GM19025 (cell line): Measurements from ENCODE around the gene PHF20.
"Not testable (repeated sequence)": the region's sequence is repeated elsewhere in the genome, so short reads cannot be mapped to it uniquely, and the experiment has no call there.

Experiments
- ATAC-seq: cut with Tn5 transposase; IDR thresholded peaks from one replicate; pipeline ENCODE4 v1.9.1; 2021; ENCODE audit warnings: mild to moderate bottlenecking, low read depth, moderate library complexity; ENCODE audit not compliant: unreplicated experiment

PHF20 gene

GRCh38 chr20:35882427-35883161 lies 110.8 kb downstream of the PHF20 start:
- not testable (repeated sequence) for ATAC-seq

DNA sequence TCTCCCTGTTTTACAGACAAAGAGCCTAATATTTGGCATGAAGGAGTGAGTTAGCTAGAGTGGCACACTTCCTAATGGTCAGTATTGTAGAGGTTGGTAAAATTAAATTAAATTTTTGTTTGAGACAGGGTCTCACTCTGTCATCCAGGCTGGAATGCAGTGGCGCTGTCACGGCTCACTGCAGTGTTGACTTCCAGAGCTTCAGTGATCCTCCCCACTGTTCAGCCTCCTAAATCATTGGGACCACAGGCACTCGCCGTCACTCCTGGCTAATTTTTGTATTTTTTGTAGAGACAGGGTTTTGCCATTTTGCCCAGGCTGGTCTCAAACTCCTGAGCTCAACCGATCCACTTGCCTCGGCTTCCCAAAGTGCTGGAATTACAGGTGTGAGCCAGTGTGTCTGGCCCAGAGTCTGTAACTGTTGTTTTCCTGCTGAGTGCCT lies 111.5 kb downstream of the PHF20 start:
- ATAC-seq: no peak

- ATAC-seq: no peak
These were observed 112.1 kb downstream of the PHF20 start for GRCh38 chr20:35883778-35884540.

DNA sequence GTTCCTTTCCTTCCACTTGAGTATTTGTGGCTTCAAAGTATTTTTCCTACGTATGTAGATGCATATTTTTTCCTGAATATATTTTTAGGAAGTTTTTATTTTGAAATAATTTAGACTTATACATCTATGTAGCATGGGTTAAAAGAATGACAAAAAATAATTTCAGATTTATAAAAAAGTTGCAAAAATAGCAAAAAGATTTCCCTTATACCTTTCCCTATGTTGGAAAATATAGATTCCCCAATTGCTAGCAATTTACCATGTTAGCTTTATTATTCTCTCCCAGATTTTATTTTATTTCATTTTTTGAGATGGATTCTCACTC lies 112.7 kb downstream of the PHF20 start:
- ATAC-seq: no peak

DNA sequence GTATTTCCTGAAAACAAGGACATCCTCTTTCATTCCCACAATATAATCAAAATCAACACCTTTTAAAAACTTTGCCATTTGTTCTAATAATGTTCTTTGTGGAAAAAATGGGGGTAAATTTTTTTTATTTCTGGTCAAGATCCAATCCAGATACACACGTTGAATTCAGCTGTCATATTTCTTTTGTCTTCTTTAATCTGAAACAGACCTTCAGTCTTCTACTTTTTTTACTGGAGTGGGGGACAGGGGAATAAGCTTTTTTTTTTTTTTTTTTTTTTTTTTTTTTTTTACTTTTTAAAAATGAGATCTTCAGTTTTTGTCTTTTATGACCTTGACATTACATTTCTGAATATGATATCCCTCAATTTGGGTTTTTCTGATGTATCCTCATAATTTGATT lies 113.4 kb downstream of the PHF20 start:
- no peak for ATAC-seq

GRCh38 chr20:35886537-35886936 lies 114.7 kb downstream of the PHF20 start:
- no peak for ATAC-seq

- no peak for ATAC-seq
These were observed 115.7 kb downstream of the PHF20 start for GRCh38 chr20:35887393-35888064.

DNA sequence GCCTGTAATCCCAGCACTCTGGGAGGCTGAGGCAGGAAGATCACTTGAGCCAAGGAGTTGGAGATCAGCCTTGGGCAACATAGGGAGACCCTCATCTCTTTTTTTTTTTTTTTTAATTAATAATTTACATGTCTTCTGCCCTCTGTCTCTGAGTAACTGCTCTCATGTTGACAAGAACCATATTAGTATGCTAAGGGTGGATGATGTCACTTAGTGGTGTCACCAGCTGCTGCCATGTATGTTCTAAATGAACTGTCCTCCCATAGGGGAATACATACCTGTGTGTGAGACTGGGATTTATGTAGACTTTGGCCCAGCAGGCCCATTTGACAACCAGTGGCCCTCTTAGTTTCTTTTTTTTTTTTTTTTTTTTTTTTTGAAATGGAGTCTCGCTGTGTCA lies 116.8 kb downstream of the PHF20 start:
- ATAC-seq: no peak

DNA sequence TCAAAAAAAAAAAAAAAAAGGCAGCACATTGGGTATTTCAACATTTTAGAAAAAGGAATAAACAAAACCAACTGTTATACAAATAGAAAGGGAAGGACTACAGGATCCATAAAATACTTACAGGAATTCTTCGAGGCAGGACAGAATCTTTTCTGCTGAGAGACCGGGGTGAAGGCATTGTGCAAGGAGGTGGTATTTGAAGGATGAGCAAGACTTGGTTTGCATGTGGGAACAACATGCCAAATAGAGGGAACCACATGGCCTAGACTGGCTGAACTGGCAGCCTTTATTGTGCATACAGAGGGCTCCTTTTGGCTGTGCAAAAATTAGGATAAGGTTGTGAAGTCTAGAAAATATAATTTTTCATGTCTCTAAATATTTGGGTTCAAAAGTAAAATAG lies 119.6 kb downstream of the PHF20 start:
- ATAC-seq: no peak

GRCh38 chr20:35892871-35893270 lies 121.1 kb downstream of the PHF20 start:
- ATAC-seq: no peak

DNA sequence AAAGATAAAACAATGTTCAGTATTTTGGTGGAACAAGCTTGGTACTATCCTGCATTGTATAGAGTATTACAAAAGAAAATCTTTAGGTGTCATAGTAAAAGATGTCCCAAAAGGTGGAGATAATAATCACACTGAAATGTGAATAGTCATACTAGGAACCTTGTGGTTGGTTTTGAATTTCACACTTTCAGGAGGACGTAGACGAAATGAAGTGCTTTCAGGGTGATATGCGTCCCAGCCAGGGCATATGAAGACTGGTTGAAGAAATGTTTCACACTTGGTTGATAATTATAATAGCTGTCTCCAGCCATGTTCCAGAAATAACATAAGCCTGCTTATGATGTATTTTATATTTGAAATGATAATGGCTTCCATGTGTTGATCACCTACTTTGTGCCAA lies 122.1 kb downstream of the PHF20 start:
- ATAC-seq: peak; percentile 80

- not testable (repeated sequence) for ATAC-seq
These were observed 123.7 kb downstream of the PHF20 start for GRCh38 chr20:35895516-35895915.

GRCh38 chr20:35899064-35899463 lies 127.2 kb downstream of the PHF20 start:
- no peak for ATAC-seq

DNA sequence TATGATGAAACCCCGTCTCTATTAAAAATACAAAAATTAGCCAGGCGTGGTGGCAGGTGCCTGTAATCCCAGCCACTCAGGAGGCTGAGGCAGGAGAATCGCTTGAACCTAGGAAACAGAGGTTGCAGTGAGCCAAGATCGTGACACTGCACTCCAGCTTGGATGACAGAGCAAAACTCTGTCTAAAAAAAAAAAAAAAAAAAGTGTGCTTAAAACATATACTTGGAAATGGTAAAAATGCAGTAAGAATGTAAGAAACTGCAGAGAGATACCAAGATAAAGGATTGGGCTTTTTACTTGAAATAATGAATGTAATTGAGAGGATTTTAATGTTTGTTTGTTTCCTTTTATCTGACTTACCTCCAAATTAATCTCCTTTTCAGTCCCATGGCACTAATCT lies 129.4 kb downstream of the PHF20 start:
- not testable (repeated sequence) for ATAC-seq

DNA sequence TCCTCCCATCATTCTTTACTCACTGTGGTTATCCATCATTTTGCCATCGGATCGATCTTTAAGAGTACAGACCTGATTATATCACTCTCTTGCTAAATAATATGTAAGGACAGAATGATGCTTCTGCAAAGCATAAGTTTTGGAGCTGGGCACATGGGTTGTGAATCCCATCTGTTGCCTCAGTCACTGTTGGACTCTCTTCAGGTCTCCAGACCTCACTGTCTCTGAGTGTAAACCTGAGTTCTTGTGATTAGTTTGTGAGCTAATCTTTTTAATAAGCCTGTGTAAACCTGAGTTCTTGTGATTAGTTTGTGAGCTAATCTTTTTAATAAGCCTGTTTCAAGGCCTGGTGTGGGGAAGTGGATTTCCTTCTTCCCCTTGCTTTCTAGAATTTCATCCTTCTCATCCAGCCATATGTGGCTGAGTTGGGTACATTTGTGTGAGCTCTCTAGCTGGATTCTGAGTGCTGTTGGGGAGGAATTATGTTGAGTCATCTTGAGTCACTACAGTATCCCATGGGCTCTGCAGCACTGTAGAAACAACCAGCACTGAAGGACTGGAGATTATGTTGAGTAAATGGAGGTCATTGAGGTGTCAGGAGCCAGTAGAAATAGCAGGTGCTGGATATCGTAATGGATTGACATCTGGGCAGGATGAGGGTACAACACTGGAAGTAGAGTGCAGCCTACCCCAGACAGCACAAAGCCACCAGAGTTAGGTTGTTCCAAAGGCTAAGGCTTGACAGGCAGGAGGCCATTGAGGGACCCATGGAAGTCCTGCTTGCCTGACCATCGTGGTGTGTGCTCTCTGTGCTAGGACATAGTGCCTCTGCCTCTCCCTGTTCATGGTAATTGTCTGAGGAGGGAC lies 130.1 kb downstream of the PHF20 start:
- ATAC-seq: no peak

DNA sequence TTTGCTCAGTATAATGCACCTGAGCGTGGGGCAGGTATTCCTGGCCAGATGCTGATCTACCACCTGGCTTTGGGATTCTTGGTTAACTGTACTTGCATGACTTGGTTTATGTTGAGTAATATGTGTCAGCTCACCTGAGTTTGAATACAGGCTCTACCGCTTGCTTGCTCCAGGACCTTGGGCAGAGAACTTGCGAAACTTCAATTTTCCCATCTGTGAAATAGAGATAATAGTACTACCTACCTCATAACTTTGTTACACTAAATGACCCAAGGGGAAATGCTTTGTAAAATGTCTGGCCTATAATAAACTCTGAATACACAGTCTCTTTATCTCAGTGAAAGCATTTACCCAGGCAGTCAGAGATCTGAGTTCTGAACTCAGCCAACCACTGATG lies 130.7 kb downstream of the PHF20 start:
- ATAC-seq: no peak

GRCh38 chr20:35903843-35904242 lies 132.0 kb downstream of the PHF20 start:
- no peak for ATAC-seq

GRCh38 chr20:35904982-35905663 lies 133.3 kb downstream of the PHF20 start:
- no peak for ATAC-seq

GRCh38 chr20:35907017-35907701 lies 135.3 kb downstream of the PHF20 start:
- ATAC-seq: no peak
